GM21786 (cell line): ENCODE data around the gene GZMB.
A peak's percentile ranks its signal among the peaks of the same experiment; 100 is the strongest.
"Not testable (repeated sequence)": the region's sequence is repeated elsewhere in the genome, so short reads cannot be mapped to it uniquely, and the experiment has no call there.

ENCODE experiments used
- ATAC-seq: cut with Tn5 transposase; IDR thresholded peaks from one replicate; pipeline ENCODE4 v1.9.1; 2021; ENCODE audit not compliant: unreplicated experiment

The GZMB gene, protein sequence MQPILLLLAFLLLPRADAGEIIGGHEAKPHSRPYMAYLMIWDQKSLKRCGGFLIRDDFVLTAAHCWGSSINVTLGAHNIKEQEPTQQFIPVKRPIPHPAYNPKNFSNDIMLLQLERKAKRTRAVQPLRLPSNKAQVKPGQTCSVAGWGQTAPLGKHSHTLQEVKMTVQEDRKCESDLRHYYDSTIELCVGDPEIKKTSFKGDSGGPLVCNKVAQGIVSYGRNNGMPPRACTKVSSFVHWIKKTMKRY

GRCh38 chr14:24634158-24634557 is at the start of gene GZMB:
GZMB (minus strand) TSS chr14:24634190; CDS start chr14:24634160, 30 bp downstream.
- no peak for ATAC-seq

- no peak for ATAC-seq
These were observed 47.1 kb upstream of the GZMB start for GRCh38 chr14:24681056-24681455.

DNA sequence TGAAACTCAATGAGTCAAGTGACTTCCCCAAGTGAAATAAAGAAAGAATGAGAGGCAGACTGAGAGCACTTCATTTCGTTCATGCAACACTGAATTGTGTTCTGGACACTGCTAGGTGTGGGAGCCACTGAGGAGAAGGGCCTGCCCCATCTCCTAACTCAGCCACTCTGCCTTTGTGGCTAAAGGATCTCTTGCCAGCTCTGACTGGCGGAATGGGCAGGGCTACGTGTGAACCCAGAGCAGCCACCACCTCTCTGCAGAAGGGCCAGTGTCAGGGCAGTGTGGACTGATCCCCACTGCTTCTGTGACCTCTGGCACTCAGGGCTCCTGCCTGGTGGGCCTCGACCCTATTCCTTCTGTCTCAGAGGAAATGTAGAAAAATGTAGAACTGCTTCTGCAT is 46.5 kb upstream of the GZMB start:
- no peak for ATAC-seq

GRCh38 chr14:24679248-24679961 is 45.4 kb upstream of the GZMB start:
- no peak for ATAC-seq

- peak; percentile 66 for ATAC-seq
These were observed 44.8 kb upstream of the GZMB start for GRCh38 chr14:24678801-24679247.

GRCh38 chr14:24677956-24678355 is 44.0 kb upstream of the GZMB start:
- no peak for ATAC-seq

GRCh38 chr14:24674204-24674970 is 40.4 kb upstream of the GZMB start:
- ATAC-seq: peak; percentile 53

GRCh38 chr14:24673534-24674203 is 39.7 kb upstream of the GZMB start:
- ATAC-seq: peak; percentile 60

DNA sequence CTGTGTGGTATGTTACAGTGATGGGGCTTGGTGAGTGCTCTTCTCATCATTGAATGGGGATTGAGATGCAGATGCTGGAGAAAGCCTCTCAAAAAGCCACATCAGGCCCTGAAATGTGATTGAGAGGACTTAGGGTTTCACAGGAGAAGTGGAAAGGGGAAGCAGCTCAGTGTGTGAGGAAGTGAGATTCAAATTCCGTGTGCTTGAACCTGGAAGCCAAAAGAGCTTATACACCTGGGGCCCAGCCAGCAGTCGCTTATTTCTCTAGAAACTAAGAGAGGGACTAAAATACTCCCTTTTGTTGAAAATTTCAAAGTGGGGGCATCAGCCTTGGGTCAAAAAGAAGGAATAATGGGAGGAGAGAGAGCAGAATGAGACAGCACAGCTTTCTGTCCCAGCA is 39.1 kb upstream of the GZMB start:
- peak; percentile 54 for ATAC-seq

DNA sequence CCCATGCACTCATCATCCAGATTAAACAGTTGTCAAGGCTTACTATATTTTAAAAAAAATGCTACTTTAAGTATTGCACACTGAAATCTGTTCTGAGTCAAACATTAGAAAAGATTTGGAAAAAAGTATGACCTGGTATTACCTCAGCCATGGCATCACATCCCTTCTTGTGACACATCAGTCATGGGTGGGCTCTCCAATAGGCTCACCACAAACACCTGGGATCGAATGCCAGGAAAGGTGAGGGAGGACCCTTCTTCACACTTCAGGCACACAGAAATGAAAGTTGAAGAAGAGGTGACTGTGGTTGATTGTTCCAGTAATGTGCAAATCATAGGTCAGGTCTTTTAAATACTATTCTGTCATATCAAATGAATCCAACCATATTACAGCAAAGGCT is 36.6 kb upstream of the GZMB start:
- no peak for ATAC-seq

DNA sequence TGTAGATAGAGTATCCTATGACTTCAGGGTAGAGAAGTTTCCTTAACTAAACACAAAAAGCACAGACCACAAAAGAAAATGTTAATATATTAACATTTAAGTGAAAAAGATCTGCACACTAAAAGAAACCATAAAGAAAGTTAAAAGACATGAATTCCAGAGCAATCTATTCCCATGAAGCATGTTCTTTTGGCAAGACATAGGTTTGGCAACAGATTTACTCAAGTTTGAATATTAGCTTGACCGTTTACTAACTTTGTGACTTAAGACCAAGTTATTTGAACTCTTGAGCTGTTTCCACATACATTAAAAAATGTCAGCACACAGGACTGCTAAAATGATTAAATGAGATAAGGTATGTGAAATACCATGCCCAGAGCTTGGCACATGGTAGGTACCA is 35.7 kb upstream of the GZMB start:
- ATAC-seq: no peak

DNA sequence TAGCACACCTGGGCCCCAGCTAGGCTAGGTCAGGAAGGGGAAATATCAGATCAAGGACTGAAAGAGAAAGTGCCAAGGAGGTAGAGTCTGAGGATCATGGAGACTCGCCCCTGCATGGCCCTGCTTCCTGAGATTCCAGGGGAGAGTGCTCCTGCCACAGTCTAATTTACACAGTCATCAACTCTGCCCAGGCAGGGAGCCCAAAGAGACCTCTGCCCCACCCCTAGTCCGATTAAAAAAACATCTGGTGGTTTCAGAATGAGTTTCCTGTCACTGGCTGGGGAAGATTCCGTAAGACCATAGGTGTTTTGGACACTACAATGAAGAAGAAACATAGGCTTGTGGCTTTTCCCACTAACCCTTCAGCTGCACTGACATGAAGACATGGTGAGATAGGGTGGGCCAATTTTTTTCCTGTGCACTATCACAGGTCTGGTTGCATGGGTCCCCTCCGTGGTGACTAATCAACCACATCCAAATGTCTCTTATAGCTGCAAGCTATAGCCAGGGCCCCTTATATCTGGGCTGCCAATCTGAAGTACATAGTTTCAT is 31.5 kb upstream of the GZMB start:
- peak; percentile 93 for ATAC-seq

GRCh38 chr14:24664366-24664765 is 30.4 kb upstream of the GZMB start:
- ATAC-seq: no peak

- ATAC-seq: no peak
These were observed 28.8 kb upstream of the GZMB start for GRCh38 chr14:24662753-24663152.

DNA sequence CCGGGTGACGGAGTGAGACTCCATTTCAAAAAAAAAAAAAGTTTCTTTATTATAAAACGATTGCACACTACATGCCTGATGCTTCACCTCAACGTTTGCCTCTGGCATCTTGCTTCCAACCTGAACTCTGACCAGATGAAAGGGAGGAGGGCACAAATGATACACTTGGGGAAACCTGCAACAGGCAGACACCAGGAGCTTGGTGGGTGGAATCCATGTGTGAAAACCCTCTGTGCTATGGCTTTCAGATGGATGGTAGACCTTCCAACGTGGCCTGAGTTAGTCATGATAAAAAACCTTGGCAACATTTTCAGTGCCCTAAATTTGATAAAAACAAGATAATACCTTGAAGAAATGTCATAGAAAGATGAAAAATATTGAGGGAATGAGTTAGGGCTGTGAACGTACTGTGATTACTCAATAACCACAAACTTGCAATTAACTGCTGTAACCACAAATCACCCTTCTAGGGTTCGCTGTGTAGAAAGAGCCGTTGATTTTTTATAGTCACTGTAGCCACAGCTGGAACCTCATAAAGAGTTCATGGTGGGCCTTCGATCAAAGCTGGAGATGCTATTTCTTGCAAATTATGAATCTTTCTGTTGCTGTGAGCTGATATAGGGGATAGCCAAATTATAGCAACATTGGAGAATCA is 26.1 kb upstream of the GZMB start:
- ATAC-seq: no peak

- ATAC-seq: not testable (repeated sequence)
These were observed 14.4 kb upstream of the GZMB start for GRCh38 chr14:24648361-24648760.

DNA sequence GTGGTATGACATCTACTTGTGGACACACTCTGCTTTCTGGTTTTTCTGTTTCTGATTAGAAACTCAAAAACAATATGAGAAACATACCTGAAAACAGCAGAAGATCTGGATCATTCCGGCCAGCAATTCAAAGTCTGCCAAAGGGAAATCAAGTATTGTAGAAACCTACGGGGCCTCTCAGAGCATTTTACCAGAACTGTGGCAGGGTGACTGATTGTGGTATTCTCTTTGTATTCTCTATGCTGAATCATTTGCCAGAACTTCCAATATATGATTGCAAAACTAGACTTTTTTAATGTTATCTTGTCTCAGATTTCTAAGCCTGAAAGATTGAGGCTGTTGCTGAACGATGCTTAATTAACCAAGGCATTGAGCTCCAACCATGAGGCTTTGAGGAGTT is 5.9 kb upstream of the GZMB start:
- ATAC-seq: no peak

DNA sequence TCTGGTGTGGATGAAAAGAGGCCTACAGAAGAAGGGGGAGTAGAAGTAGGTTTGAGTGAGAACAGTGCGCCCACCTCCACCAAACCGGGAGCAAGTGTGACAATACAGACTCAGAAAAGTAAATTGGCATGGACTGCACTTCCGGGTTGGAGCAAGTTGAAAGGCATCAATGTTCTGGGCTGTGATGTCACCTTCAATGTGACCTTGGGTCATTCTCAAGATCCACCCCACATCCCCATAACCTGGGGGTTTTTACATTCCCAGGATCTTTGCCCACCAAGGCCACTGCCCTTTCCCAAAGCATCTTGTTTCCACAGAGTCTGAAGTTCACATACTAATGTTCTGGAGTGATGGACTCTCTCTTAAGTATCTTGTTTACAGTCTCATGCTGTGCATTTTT is 5.3 kb upstream of the GZMB start:
- ATAC-seq: no peak

GRCh38 chr14:24633353-24633752 is 637 bp downstream of the GZMB start:
- no peak for ATAC-seq

GRCh38 chr14:24632761-24633160 is 1.2 kb downstream of the GZMB start:
- ATAC-seq: no peak

GRCh38 chr14:24632336-24632735 is 1.7 kb downstream of the GZMB start:
- ATAC-seq: no peak
